GM19099 (cell line): ENCODE results near the gene EIPR1.

ENCODE experiments used
- POLR2A ChIP-seq: IDR thresholded peaks from 3 replicates; pipeline ENCODE4 v1.6.1; 2011; ENCODE audit warnings: low read depth; ENCODE audit not compliant: insufficient read length; ENCODE audit errors: extremely low read depth

Gene EIPR1

GRCh38 chr2:3279236-3279960, 98.2 kb downstream of the EIPR1 start:
- no peak for TF ChIP-seq POLR2A

- TF ChIP-seq POLR2A: no peak
These were observed 98.9 kb downstream of the EIPR1 start for GRCh38 chr2:3278521-3279218.

GRCh38 chr2:3277748-3278520, 99.7 kb downstream of the EIPR1 start:
- no peak for TF ChIP-seq POLR2A

- TF ChIP-seq POLR2A: no peak
These were observed 100.4 kb downstream of the EIPR1 start for GRCh38 chr2:3277050-3277747.

GRCh38 chr2:3272761-3273160, 104.9 kb downstream of the EIPR1 start:
- TF ChIP-seq POLR2A: no peak

- no peak for TF ChIP-seq POLR2A
These were observed 107.5 kb downstream of the EIPR1 start for GRCh38 chr2:3270095-3270478.

- TF ChIP-seq POLR2A: no peak
These were observed 108.1 kb downstream of the EIPR1 start for GRCh38 chr2:3269425-3270094.

GRCh38 chr2:3268705-3269029, 109.0 kb downstream of the EIPR1 start:
- no peak for TF ChIP-seq POLR2A

GRCh38 chr2:3267869-3268704, 109.5 kb downstream of the EIPR1 start:
- TF ChIP-seq POLR2A: no peak

GRCh38 chr2:3266925-3267867, 110.4 kb downstream of the EIPR1 start:
- no peak for TF ChIP-seq POLR2A

GRCh38 chr2:3265981-3266924, 111.4 kb downstream of the EIPR1 start:
- no peak for TF ChIP-seq POLR2A

- no peak for TF ChIP-seq POLR2A
These were observed 112.1 kb downstream of the EIPR1 start for GRCh38 chr2:3265471-3265870.
